GM23338 (cell line): Measurements from ENCODE around the gene MIPEP. TPM values are rescaled to one million over a fixed set of nuclear protein-coding genes. Genes with fewer than 3 reads are reported as not detected.

Source experiments
- ATAC-seq: fragments of 200-7000 bp; cut with Tn5 transposase; 3 replicates; pipeline ENCODE4 v1.9.1; 2020
- DNase-seq: peaks from one replicate; pipeline ENCODE4 v3.0.0-alpha.2; 2015; ENCODE audit warnings: low spot score
- H2AFZ ChIP-seq: fragments of 200-600 bp; sonication (generic); 2 replicates; pipeline ENCODE4 v1.8.0; 2016; ENCODE audit warnings: antibody characterized with exemption, mild to moderate bottlenecking, moderate library complexity
- H3F3A ChIP-seq: fragments of 200-600 bp; sonication (generic); replicated peaks from 2 replicates; pipeline ENCODE4 v1.8.0; 2017; ENCODE audit warnings: antibody characterized with exemption, mixed run types, low read depth
- H3K27ac ChIP-seq: fragments of 200-600 bp; sonication (generic); 2 replicates; pipeline ENCODE4 v1.6.1; 2016; ENCODE audit warnings: low read depth
- H3K27me3 ChIP-seq: fragments of 200-600 bp; sonication (generic); 2 replicates; pipeline ENCODE4 v1.8.0; 2016; ENCODE audit warnings: mild to moderate bottlenecking, mixed run types, moderate library complexity; ENCODE audit not compliant: insufficient read depth
- H3K36me3 ChIP-seq: fragments of 200-600 bp; sonication (generic); 2 replicates; pipeline ENCODE4 v1.8.0; 2016; ENCODE audit warnings: mild to moderate bottlenecking; ENCODE audit not compliant: insufficient read depth
- H3K4me1 ChIP-seq: fragments of 200-600 bp; sonication (generic); 2 replicates; pipeline ENCODE4 v1.8.0; 2016; ENCODE audit warnings: mild to moderate bottlenecking, moderate library complexity; ENCODE audit not compliant: insufficient read depth
- H3K4me2 ChIP-seq: fragments of 200-600 bp; sonication (generic); 2 replicates; pipeline ENCODE4 v1.7.1; 2017; ENCODE audit warnings: mixed run types
- H3K4me3 ChIP-seq: fragments of 200-600 bp; sonication (generic); 2 replicates; pipeline ENCODE4 v1.6.1; 2016; ENCODE audit warnings: mixed run types
- H3K79me2 ChIP-seq: fragments of 200-600 bp; sonication (generic); replicated peaks from 2 replicates; pipeline ENCODE4 v1.8.0; 2017; ENCODE audit warnings: mild to moderate bottlenecking; ENCODE audit not compliant: insufficient read depth
- H3K9me2 ChIP-seq: fragments of 200-600 bp; sonication (generic); 2 replicates; pipeline ENCODE4 v1.8.0; 2017; ENCODE audit not compliant: insufficient read depth
- H4K20me1 ChIP-seq: fragments of 200-600 bp; sonication (generic); replicated peaks from 2 replicates; pipeline ENCODE4 v1.8.0; 2017; ENCODE audit warnings: mild to moderate bottlenecking; ENCODE audit not compliant: insufficient read depth
- H3K27ac Mint-ChIP-seq: 2 replicates; pipeline ENCODE4 v1.8.0; 2020; ENCODE audit warnings: inconsistent platforms, mild to moderate bottlenecking, moderate library complexity, mixed read lengths
- H3K27me3 Mint-ChIP-seq: 3 replicates; pipeline ENCODE4 v1.8.0; 2022; ENCODE audit warnings: low read depth, mild to moderate bottlenecking, moderate library complexity, mixed read lengths, inconsistent platforms; ENCODE audit not compliant: insufficient read depth, poor library complexity
- H3K36me3 Mint-ChIP-seq: 3 replicates; pipeline ENCODE4 v1.8.0; 2021; ENCODE audit warnings: low read depth, mild to moderate bottlenecking, inconsistent platforms, moderate library complexity, mixed read lengths
- H3K4me1 Mint-ChIP-seq: 3 replicates; pipeline ENCODE4 v1.8.0; 2020; ENCODE audit warnings: mild to moderate bottlenecking, inconsistent platforms, mixed read lengths
- H3K4me3 Mint-ChIP-seq: 3 replicates; pipeline ENCODE4 v1.8.0; 2021; ENCODE audit warnings: moderate library complexity, mild to moderate bottlenecking, inconsistent platforms, mixed read lengths
- H3K9me3 Mint-ChIP-seq: 3 replicates; pipeline ENCODE4 v1.8.0; 2020; ENCODE audit warnings: moderate library complexity, mild to moderate bottlenecking, inconsistent platforms, mixed read lengths
- CREB1 ChIP-seq: fragments of 250-450 bp; sonication (Bioruptor Pico); IDR thresholded peaks from 2 replicates; pipeline ENCODE4 v1.5.0; 2020; ENCODE audit warnings: low read depth, mild to moderate bottlenecking, moderate library complexity
- EZH2 ChIP-seq: fragments of 200-600 bp; sonication (generic); IDR thresholded peaks from one replicate; pipeline ENCODE4 v1.8.0; 2017; ENCODE audit warnings: antibody characterized with exemption, mild to moderate bottlenecking, low read depth; ENCODE audit not compliant: unreplicated experiment
- EZH2phosphoT487 ChIP-seq: fragments of 200-600 bp; sonication (generic); IDR thresholded peaks from one replicate; pipeline ENCODE4 v1.8.1; 2018; ENCODE audit warnings: antibody characterized with exemption; ENCODE audit not compliant: unreplicated experiment
- JUNB ChIP-seq: IDR thresholded peaks from one replicate; pipeline ENCODE4 v1.6.1; 2016; ENCODE audit warnings: antibody characterized with exemption; ENCODE audit not compliant: unreplicated experiment
- NANOG ChIP-seq: IDR thresholded peaks from 2 replicates; pipeline ENCODE4 v1.6.1; 2016; ENCODE audit warnings: antibody characterized with exemption, borderline replicate concordance
- POLR2AphosphoS5 ChIP-seq: IDR thresholded peaks from 2 replicates; pipeline ENCODE4 v1.6.1; 2016; ENCODE audit warnings: antibody characterized with exemption, low read depth
- REST ChIP-seq: IDR thresholded peaks from one replicate; pipeline ENCODE4 v1.6.1; 2018; ENCODE audit warnings: antibody characterized with exemption; ENCODE audit not compliant: unreplicated experiment
- STAT1 ChIP-seq: IDR thresholded peaks from one replicate; pipeline ENCODE4 v1.6.1; 2016; ENCODE audit warnings: antibody characterized with exemption; ENCODE audit not compliant: unreplicated experiment
- ZNF114 ChIP-seq: fragments of 250-450 bp; sonication (Bioruptor Pico); IDR thresholded peaks from 2 replicates; pipeline ENCODE4 v1.5.0; 2020; ENCODE audit warnings: mild to moderate bottlenecking, moderate library complexity
- ZNF331 ChIP-seq: fragments of 250-450 bp; sonication (Bioruptor Pico); IDR thresholded peaks from 2 replicates; pipeline ENCODE4 v1.5.0; 2020; ENCODE audit warnings: low read depth, mild to moderate bottlenecking, moderate library complexity
- ZNF462 ChIP-seq: fragments of 250-450 bp; sonication (Bioruptor Pico); IDR thresholded peaks from 2 replicates; pipeline ENCODE4 v1.5.0; 2020; ENCODE audit warnings: mild to moderate bottlenecking, moderate library complexity
- polyA plus RNA-seq: library from polyadenylated mRNA; unstranded; fragments of >200 nt; fragmentation: Nextera tagmentation; extraction: Ambion mirVana; gene quantifications from 2 replicates; pipeline ENCODE4 v1.2.1, GENCODE V29; 2016
- total RNA-seq: library from RNA; depleted of rRNA; stranded (reverse); fragments of >200 nt; shearing (Covaris generic); gene quantifications from 2 replicates; pipeline ENCODE4 v1.2.3, GENCODE V29; 2014
- TF ChIP-seq, protein P1 (sequence below), 2 experiments: fragments of 200-600 bp in 1 of 2; sonication (generic) in 1 of 2; conservative IDR thresholded peaks; 2 replicates each; pipeline versions ENCODE4 v1.5.1 to v1.6.1; 2016 to 2017; ENCODE audit warnings: antibody characterized with exemption in 2 of 2, low read depth in 2 of 2, mild to moderate bottlenecking in 2 of 2, moderate library complexity in 1 of 2
- TF ChIP-seq, protein P2 (sequence below): IDR thresholded peaks from 2 replicates; pipeline ENCODE4 v1.6.1; 2016; ENCODE audit warnings: antibody characterized with exemption

The MIPEP gene
- total and polyA plus RNA-seq, 2 experiments from 2014 or later = 20.8 to 22.5 TPM

GRCh38 chr13:23688336-23688735 is 200.9 kb downstream of the MIPEP start:
- Mint-ChIP-seq H3K4me3 (no peak overlapping the region), H3K36me3 (peaks cover 12% of the 10 kb centered on the region; the same call in 2 of the 3 replicates), H3K27ac (no peak overlapping the region), H3K9me3 (peaks cover 24% of the 10 kb centered on the region), H3K4me1 (no peaks in the 10 kb centered on the region), H3K27me3 (peaks cover 6% of the 10 kb centered on the region)
- H3K79me2 ChIP-seq = no peaks in the 10 kb centered on the region
- peaks cover 3% of the 10 kb centered on the region; the same call in 1 of the 2 replicates for H3K9me2 ChIP-seq
- no peaks in the 10 kb centered on the region; the same call in 1 of the 2 replicates for H3K36me3 ChIP-seq
- H3F3A ChIP-seq = no peaks in the 10 kb centered on the region
- no peaks in the 10 kb centered on the region for H3K4me1 ChIP-seq
- DNase-seq (no peak), ATAC-seq (no peak)
- TF ChIP-seq, protein P1, sequence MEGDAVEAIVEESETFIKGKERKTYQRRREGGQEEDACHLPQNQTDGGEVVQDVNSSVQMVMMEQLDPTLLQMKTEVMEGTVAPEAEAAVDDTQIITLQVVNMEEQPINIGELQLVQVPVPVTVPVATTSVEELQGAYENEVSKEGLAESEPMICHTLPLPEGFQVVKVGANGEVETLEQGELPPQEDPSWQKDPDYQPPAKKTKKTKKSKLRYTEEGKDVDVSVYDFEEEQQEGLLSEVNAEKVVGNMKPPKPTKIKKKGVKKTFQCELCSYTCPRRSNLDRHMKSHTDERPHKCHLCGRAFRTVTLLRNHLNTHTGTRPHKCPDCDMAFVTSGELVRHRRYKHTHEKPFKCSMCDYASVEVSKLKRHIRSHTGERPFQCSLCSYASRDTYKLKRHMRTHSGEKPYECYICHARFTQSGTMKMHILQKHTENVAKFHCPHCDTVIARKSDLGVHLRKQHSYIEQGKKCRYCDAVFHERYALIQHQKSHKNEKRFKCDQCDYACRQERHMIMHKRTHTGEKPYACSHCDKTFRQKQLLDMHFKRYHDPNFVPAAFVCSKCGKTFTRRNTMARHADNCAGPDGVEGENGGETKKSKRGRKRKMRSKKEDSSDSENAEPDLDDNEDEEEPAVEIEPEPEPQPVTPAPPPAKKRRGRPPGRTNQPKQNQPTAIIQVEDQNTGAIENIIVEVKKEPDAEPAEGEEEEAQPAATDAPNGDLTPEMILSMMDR (conservative IDR thresholded peaks at IDR 0.05; ENCODE audit: low read depth in 2 of 2) = no peak
- TF ChIP-seq ZNF114 = no peak
- no peak for TF ChIP-seq ZNF462 (CRISPR knock-in tag)
- TF ChIP-seq CREB1 = no peak
- no peak for TF ChIP-seq NANOG
- no peak for TF ChIP-seq ZNF331 (CRISPR knock-in tag)
- TF ChIP-seq, protein P2, sequence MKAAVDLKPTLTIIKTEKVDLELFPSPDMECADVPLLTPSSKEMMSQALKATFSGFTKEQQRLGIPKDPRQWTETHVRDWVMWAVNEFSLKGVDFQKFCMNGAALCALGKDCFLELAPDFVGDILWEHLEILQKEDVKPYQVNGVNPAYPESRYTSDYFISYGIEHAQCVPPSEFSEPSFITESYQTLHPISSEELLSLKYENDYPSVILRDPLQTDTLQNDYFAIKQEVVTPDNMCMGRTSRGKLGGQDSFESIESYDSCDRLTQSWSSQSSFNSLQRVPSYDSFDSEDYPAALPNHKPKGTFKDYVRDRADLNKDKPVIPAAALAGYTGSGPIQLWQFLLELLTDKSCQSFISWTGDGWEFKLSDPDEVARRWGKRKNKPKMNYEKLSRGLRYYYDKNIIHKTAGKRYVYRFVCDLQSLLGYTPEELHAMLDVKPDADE = no peak
- TF ChIP-seq JUNB = no peak
- no peak for TF ChIP-seq STAT1
- TF ChIP-seq POLR2AphosphoS5 = no peak
- no peak for TF ChIP-seq EZH2
- no peak for TF ChIP-seq EZH2phosphoT487
- TF ChIP-seq REST = no peak
- no peak overlapping the region for H3K4me3 ChIP-seq
- H3K27me3 ChIP-seq = no peaks in the 10 kb centered on the region
- no peaks in the 10 kb centered on the region for H4K20me1 ChIP-seq
- 0 out of 2 replicates have a peak overlapping the region, but pooled peaks have one; percentile 66 for H2AFZ ChIP-seq
- H3K4me2 ChIP-seq = no peak overlapping the region
- H3K27ac ChIP-seq = no peak overlapping the region
